Smooth muscle cell (in vitro differentiated cells): ENCODE data around the gene MARS2. TPM values are rescaled to one million over a fixed set of nuclear protein-coding genes. Genes with fewer than 3 reads are reported as not detected.
"Not testable (repeated sequence)": the region's sequence is repeated elsewhere in the genome, so short reads cannot be mapped to it uniquely, and the experiment has no call there.

Source experiments
- DNase-seq: peaks from one replicate; lab custom pipeline; 2025; ENCODE audit not compliant: unreplicated experiment; lab: John Stamatoyannopoulos, UW
- H2AFZ ChIP-seq: fragments of 200-600 bp; sonication (generic); 2 replicates; pipeline ENCODE4 v1.6.0; 2016; ENCODE audit warnings: antibody characterized with exemption, low read depth, mild to moderate bottlenecking
- H3F3A ChIP-seq: fragments of 200-600 bp; sonication (generic); 2 replicates; pipeline ENCODE4 v1.6.0; 2017; ENCODE audit warnings: antibody characterized with exemption, low read depth
- H3K27ac ChIP-seq: fragments of 200-600 bp; sonication (generic); 2 replicates; pipeline ENCODE4 v1.5.1; 2016; ENCODE audit warnings: low read depth, mild to moderate bottlenecking
- H3K27me3 ChIP-seq: fragments of 200-600 bp; sonication (generic); 2 replicates; pipeline ENCODE4 v1.6.1; 2016; ENCODE audit warnings: low read depth, mild to moderate bottlenecking
- H3K36me3 ChIP-seq: fragments of 200-600 bp; sonication (generic); 2 replicates; pipeline ENCODE4 v1.5.1; 2016; ENCODE audit warnings: low read depth
- H3K4me1 ChIP-seq: fragments of 200-600 bp; sonication (generic); 2 replicates; pipeline ENCODE4 v1.5.1; 2016; ENCODE audit warnings: low read depth
- H3K4me2 ChIP-seq: fragments of 200-600 bp; sonication (generic); 2 replicates; pipeline ENCODE4 v1.6.0; 2016; ENCODE audit warnings: mild to moderate bottlenecking
- H3K4me3 ChIP-seq: fragments of 200-600 bp; sonication (generic); 2 replicates; pipeline ENCODE4 v1.5.1; 2016; ENCODE audit warnings: mild to moderate bottlenecking
- H3K79me2 ChIP-seq: fragments of 200-600 bp; sonication (generic); 2 replicates; pipeline ENCODE4 v1.6.0; 2016; ENCODE audit warnings: low read depth, mild to moderate bottlenecking
- H3K9ac ChIP-seq: fragments of 200-600 bp; sonication (generic); 2 replicates; pipeline ENCODE4 v1.6.0; 2016; ENCODE audit warnings: low read depth
- H3K9me3 ChIP-seq: fragments of 200-600 bp; sonication (generic); replicated peaks from 2 replicates; pipeline ENCODE4 v1.5.1; 2016; ENCODE audit warnings: low read depth
- H4K20me1 ChIP-seq: fragments of 200-600 bp; sonication (generic); 2 replicates; pipeline ENCODE4 v1.6.0; 2016; ENCODE audit warnings: low read depth
- WGBS: methylation state at CpG from one replicate; pipeline ENCODE4 v1.1.7; 2016; ENCODE audit warnings: low lambda C conversion rate; 5-methylcytosine and 5-hydroxymethylcytosine counted together
- polyA plus RNA-seq: library from polyadenylated mRNA; unstranded; fragments of >200 nt; fragmentation: Nextera tagmentation; extraction: Ambion mirVana; gene quantifications from 2 replicates; pipeline ENCODE4 v1.2.1, GENCODE V29; 2016
- total RNA-seq: library from RNA; depleted of rRNA; stranded (reverse); fragments of >200 nt; gene quantifications from 2 replicates; pipeline ENCODE4 v1.2.3, GENCODE V29; 2014
- TF ChIP-seq, protein P1 (sequence below): fragments of 200-600 bp; sonication (generic); IDR thresholded peaks from 2 replicates; pipeline ENCODE4 v1.5.1; 2017; ENCODE audit warnings: borderline replicate concordance, mild to moderate bottlenecking, antibody characterized with exemption; ENCODE audit not compliant: insufficient read depth, poor library complexity, severe bottlenecking

MARS2 gene
- total and polyA plus RNA-seq, 2 experiments from 2014 or later, result 2.0 TPM; not detected in 1

GRCh38 chr2:197706839-197707207 lies 1.7 kb downstream of the MARS2 start:
- no peaks in the 10 kb centered on the region for H3K36me3 ChIP-seq
- 33% methylated on average over 5 of the region's 5 CpGs for WGBS
- H3K4me1 ChIP-seq, result peaks cover 33% of the 10 kb centered on the region
- H3K9ac ChIP-seq, result no peak overlapping the region
- DNase-seq, result no peak
- no peaks in the 10 kb centered on the region for H3F3A ChIP-seq
- H3K27me3 ChIP-seq, result no peaks in the 10 kb centered on the region
- peak overlapping the region; percentile 100 for H3K4me2 ChIP-seq
- no peaks in the 10 kb centered on the region for H4K20me1 ChIP-seq
- TF ChIP-seq, protein P1, sequence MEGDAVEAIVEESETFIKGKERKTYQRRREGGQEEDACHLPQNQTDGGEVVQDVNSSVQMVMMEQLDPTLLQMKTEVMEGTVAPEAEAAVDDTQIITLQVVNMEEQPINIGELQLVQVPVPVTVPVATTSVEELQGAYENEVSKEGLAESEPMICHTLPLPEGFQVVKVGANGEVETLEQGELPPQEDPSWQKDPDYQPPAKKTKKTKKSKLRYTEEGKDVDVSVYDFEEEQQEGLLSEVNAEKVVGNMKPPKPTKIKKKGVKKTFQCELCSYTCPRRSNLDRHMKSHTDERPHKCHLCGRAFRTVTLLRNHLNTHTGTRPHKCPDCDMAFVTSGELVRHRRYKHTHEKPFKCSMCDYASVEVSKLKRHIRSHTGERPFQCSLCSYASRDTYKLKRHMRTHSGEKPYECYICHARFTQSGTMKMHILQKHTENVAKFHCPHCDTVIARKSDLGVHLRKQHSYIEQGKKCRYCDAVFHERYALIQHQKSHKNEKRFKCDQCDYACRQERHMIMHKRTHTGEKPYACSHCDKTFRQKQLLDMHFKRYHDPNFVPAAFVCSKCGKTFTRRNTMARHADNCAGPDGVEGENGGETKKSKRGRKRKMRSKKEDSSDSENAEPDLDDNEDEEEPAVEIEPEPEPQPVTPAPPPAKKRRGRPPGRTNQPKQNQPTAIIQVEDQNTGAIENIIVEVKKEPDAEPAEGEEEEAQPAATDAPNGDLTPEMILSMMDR, result no peak
- peak overlapping the region; percentile 83 for H3K4me3 ChIP-seq
- H3K79me2 ChIP-seq, result peaks cover 35% of the 10 kb centered on the region
- H3K9me3 ChIP-seq, result no peaks in the 10 kb centered on the region
- H3K27ac ChIP-seq, result no peak overlapping the region
- H2AFZ ChIP-seq, result no peak overlapping the region

DNA sequence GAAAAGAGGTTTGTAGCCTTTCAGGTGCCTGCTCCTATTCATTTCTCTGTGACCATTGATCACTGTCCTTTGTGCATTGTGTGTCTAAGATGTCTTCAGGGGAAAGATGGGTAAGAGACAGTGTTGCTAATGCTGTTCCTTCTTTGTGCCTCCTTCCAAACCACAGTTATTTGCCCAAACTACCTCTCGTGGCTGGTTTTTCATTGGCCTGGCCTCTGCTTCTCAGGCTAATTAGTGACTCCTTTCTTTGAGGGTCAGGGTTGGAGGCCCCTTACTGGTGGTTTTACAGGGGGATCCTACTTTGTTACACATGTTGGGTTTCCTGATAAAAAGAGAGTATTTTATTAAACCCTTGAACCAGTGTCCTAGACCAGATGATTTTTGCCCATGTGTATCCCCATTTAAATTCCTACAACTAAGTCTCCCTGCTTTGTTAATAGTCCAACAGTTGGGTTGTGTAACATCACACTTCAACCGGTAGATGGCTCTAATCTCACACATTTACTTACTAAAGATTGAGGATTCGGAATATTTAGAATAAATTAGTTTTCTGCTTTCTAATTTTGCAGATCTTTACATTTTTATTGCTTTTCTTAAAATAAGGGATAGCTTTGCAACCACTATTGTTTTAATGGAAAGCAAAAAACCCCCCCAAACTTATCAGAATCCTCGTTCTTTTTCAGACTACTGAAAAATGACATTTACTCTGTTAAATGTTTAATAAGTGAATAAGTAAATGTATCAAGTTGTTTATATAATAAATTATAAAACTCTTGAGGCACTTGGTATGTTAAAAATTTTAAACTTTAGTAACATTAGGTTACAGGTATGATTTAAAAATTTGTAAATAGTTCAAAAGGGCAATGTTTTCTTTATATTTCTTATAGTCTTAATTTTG lies 2.4 kb downstream of the MARS2 start:
- Histone ChIP-seq H3K9ac (no peak overlapping the region), H3K9me3 (no peaks in the 10 kb centered on the region), H3K36me3 (no peaks in the 10 kb centered on the region), H3K4me1 (peaks cover 33% of the 10 kb centered on the region), H3K4me3 (peak overlapping the region; percentile 83), H2AFZ (peak overlapping the region; percentile 84), H4K20me1 (no peaks in the 10 kb centered on the region), H3K4me2 (peak overlapping the region; percentile 100), H3K27me3 (no peaks in the 10 kb centered on the region), H3K27ac (peak overlapping the region; percentile 24), H3F3A (no peaks in the 10 kb centered on the region), H3K79me2 (peaks cover 35% of the 10 kb centered on the region)
- TF ChIP-seq, protein P1, result peak; percentile 66
- no peak for DNase-seq
- 11% methylated on average over 4 of the region's 4 CpGs for WGBS

DNA sequence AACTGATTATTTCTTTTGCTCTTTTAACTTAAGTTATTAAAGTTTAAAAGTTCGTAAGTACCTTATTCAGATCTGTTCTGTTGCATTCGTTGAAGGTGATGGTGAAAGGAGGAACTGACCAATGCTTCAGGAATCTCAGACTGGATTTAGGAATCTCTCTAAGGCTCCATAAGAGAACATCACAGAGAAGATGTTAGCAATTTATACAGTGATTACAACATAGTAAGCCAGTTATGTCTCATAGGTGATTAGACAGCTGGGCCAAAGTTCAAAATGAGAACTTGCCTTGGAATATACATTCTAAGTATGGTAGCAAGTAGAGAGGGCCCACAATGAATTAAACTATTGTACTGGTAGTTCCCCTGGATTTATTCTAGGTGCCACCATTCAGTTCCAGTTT lies 3.2 kb downstream of the MARS2 start:
- Histone ChIP-seq H3F3A (no peaks in the 10 kb centered on the region), H2AFZ (no peak overlapping the region), H3K27me3 (no peaks in the 10 kb centered on the region), H3K79me2 (peaks cover 35% of the 10 kb centered on the region), H3K4me1 (peaks cover 33% of the 10 kb centered on the region), H3K9ac (no peak overlapping the region), H3K36me3 (no peaks in the 10 kb centered on the region), H4K20me1 (no peaks in the 10 kb centered on the region), H3K4me2 (peak overlapping the region; percentile 100), H3K27ac (peak overlapping the region; percentile 24), H3K4me3 (peak overlapping the region; percentile 83), H3K9me3 (no peaks in the 10 kb centered on the region)
- no peak for DNase-seq
- 31% methylated on average over 2 of the region's 2 CpGs for WGBS
- TF ChIP-seq, protein P1, result no peak

- not testable (repeated sequence) for H2AFZ ChIP-seq, H3F3A ChIP-seq, H4K20me1 ChIP-seq, H3K36me3 ChIP-seq, DNase-seq, H3K27ac ChIP-seq, H3K4me3 ChIP-seq, H3K9me3 ChIP-seq, H3K9ac ChIP-seq, H3K27me3 ChIP-seq
- Histone ChIP-seq H3K4me2 (peak overlapping the region; percentile 100), H3K79me2 (peaks cover 35% of the 10 kb centered on the region), H3K4me1 (peaks cover 33% of the 10 kb centered on the region)
- 88% methylated on average over 7 of the region's 7 CpGs for WGBS
Observed at GRCh38 chr2:197709140-197709539, 4.0 kb downstream of the MARS2 start.
